ENCODE results near the gene AGPAT3.

GRCh38 chr21:43934716-43935705, 70.0 kb downstream of the AGPAT3 start:
- TF ChIP-seq ZBTB7A (tag by site-specific recombination; IDR thresholded peaks at IDR 0.05; ENCODE audit: low read depth), result no peak
- TF ChIP-seq ZBTB48 (tag by site-specific recombination; IDR thresholded peaks at IDR 0.05), result no peak
- TF ChIP-seq ZNF292 (tag by site-specific recombination; IDR thresholded peaks at IDR 0.05; ENCODE audit: borderline replicate concordance, low read depth), result no peak
- no peak for TF ChIP-seq CTCF (tag by site-specific recombination; IDR thresholded peaks at IDR 0.05)
- no peak for TF ChIP-seq ZNF174 (tag by site-specific recombination; IDR thresholded peaks at IDR 0.05)
- no peak for TF ChIP-seq ZNF621 (tag by site-specific recombination; IDR thresholded peaks at IDR 0.05)
- no peak for TF ChIP-seq ATF2 (tag by site-specific recombination; IDR thresholded peaks at IDR 0.05; ENCODE audit: low read depth)
